ENCODE results near the gene KIRREL3. TPM values are rescaled to one million over a fixed set of nuclear protein-coding genes. Genes with fewer than 3 reads are reported as not detected.

KIRREL3 gene
- total and polyA plus RNA-seq, 2 of the 4 experiments (the other 2 are of a cell fraction): 10.9 to 15.9 TPM

DNA sequence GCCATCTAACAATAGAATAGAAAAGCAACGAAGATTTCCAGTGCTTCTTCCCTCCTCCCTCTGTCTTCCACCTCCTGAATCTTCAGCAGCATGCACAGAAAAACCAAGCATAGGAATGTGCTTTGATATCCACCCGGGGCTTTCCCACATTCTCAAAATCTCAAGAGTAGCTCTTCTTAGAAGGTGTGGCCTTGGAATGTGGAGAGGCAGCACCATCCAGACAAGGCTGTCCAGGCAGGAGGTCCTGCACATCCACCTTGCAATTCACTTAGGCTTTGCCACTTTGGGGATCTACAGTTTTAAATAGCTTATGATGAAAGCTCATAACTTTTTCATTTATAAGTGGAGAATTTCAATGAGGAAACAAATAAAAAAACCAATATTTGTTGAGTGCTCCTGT lies 72.9 kb downstream of the KIRREL3 start:
- WGBS, 2 experiments (ENCODE audit: extremely low coverage in 2 of 2, insufficient read length in 1 of 2): no CpG with 5 or more reads among the region's 2 CpGs
- no peak overlapping the region for H2AK5ac ChIP-seq (ENCODE audit: low read depth, low read length)
- no peak overlapping the region for H2AFZ ChIP-seq (replicated peaks; ENCODE audit: low read length, poor library complexity)
- ATAC-seq (ENCODE audit: low read depth): no peak
- peaks cover 33 to 59% of the 10 kb centered on the region in 2 experiments for H3K79me1 ChIP-seq (ENCODE audit: low read depth in 1 of 2, low read length in 2 of 2)
- H3K56ac ChIP-seq (ENCODE audit: extremely low read depth, insufficient read depth, low read length): no peak overlapping the region
- no peak overlapping the region for H3K23ac ChIP-seq (ENCODE audit: low read depth, low read length)
- H3K27ac ChIP-seq (ENCODE audit: insufficient read depth, low read length): no peak overlapping the region
- H4K20me1 ChIP-seq (ENCODE audit: insufficient read depth, low read length): peaks cover 15% of the 10 kb centered on the region; the same call in 1 of the 2 replicates
- BruUV-seq (replicated peaks): no TSS peak
- intact Hi-C loops (cut with micrococcal nuclease) (loop anchor here (2.0 kb wide), 1 partner anchor 21 kb away; no protein-coding TSS in a partner anchor), in situ Hi-C loops (cut with MboI; ENCODE audit: low sequenced_read_pairs) (no loop called here), dilution Hi-C loops (cut with HindIII; ENCODE audit: low sequenced_read_pairs, unreplicated experiment) (no loop called here)
- H4K5ac ChIP-seq (ENCODE audit: low read depth, low read length): no peak overlapping the region
- H2AK9ac ChIP-seq (replicated peaks; ENCODE audit: low read depth, low read length, poor library complexity): no peak overlapping the region
- no peak overlapping the region for H3K4me2 ChIP-seq (ENCODE audit: low read depth, low read length)
- no peak overlapping the region for H3K9ac ChIP-seq (ENCODE audit: low read depth, low read length)
- TF ChIP-seq RAD21 (IDR thresholded peaks at IDR 0.05; ENCODE audit: low read length) (no peak), CEBPB (IDR thresholded peaks at IDR 0.05; ENCODE audit: low read depth, low read length) (no peak), MXI1 (IDR thresholded peaks at IDR 0.05; ENCODE audit: borderline replicate concordance, low read depth, low read length) (no peak), POLR2A (IDR thresholded peaks at IDR 0.05; ENCODE audit: low read depth, low read length) (no peak), MAZ (IDR thresholded peaks at IDR 0.05; ENCODE audit: borderline replicate concordance, low read depth, low read length) (no peak), NFE2L2 (IDR thresholded peaks at IDR 0.05; ENCODE audit: low read depth, low read length) (no peak), RFX5 (IDR thresholded peaks at IDR 0.05; ENCODE audit: low read depth, low read length) (no peak), BHLHE40 (IDR thresholded peaks at IDR 0.05; ENCODE audit: low read depth, low read length) (no peak)
- TF ChIP-seq, protein P1, sequence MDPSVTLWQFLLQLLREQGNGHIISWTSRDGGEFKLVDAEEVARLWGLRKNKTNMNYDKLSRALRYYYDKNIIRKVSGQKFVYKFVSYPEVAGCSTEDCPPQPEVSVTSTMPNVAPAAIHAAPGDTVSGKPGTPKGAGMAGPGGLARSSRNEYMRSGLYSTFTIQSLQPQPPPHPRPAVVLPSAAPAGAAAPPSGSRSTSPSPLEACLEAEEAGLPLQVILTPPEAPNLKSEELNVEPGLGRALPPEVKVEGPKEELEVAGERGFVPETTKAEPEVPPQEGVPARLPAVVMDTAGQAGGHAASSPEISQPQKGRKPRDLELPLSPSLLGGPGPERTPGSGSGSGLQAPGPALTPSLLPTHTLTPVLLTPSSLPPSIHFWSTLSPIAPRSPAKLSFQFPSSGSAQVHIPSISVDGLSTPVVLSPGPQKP (IDR thresholded peaks at IDR 0.05; ENCODE audit: borderline replicate concordance, low read depth, low read length): no peak
- TF ChIP-seq, protein P2, sequence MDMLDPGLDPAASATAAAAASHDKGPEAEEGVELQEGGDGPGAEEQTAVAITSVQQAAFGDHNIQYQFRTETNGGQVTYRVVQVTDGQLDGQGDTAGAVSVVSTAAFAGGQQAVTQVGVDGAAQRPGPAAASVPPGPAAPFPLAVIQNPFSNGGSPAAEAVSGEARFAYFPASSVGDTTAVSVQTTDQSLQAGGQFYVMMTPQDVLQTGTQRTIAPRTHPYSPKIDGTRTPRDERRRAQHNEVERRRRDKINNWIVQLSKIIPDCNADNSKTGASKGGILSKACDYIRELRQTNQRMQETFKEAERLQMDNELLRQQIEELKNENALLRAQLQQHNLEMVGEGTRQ (IDR thresholded peaks at IDR 0.05; ENCODE audit: low read depth, low read length): no peak
- H2BK120ac ChIP-seq (ENCODE audit: low read depth, low read length): no peak overlapping the region
- H3K14ac ChIP-seq (replicated peaks; ENCODE audit: low read depth, low read length): no peak overlapping the region
- H3K9me3 ChIP-seq (ENCODE audit: control insufficient read depth, insufficient read depth, low read length): no peaks in the 10 kb centered on the region
- no peaks in the 10 kb centered on the region for H3K36me3 ChIP-seq (ENCODE audit: control insufficient read depth, insufficient read depth, low read length)
- no peaks in the 10 kb centered on the region for H3K27me3 ChIP-seq (ENCODE audit: control insufficient read depth, insufficient read depth, low read length)
- peaks cover 33% of the 10 kb centered on the region for H3K9me1 ChIP-seq (ENCODE audit: insufficient read depth, low read length)
- CTCF ChIA-PET: no interaction called here
- no peak overlapping the region for H4K91ac ChIP-seq (ENCODE audit: insufficient read depth, low read depth, low read length)
- no peak overlapping the region for H2BK15ac ChIP-seq (ENCODE audit: low read depth, low read length)
- no peak overlapping the region for H2BK5ac ChIP-seq (ENCODE audit: low read depth, low read length, poor library complexity, severe bottlenecking)
- peak; percentile 20 for DNase-seq
- no peak overlapping the region for H4K8ac ChIP-seq (ENCODE audit: low read depth in 2 of 2, low read length in 2 of 2)
- H2BK20ac ChIP-seq (ENCODE audit: low read depth, low read length): no peak overlapping the region
- H3K4me3 ChIP-seq (ENCODE audit: insufficient read depth, low read depth, low read length): no peak overlapping the region
- no peak overlapping the region for H3K4ac ChIP-seq (ENCODE audit: low read depth, low read length)
- POLR2A ChIA-PET (ENCODE audit: unreplicated experiment): no interaction called here
- H3K18ac ChIP-seq (ENCODE audit: low read depth, low read length): no peak overlapping the region
- H3K4me1 ChIP-seq (ENCODE audit: control insufficient read depth, insufficient read depth, low read length): peaks cover 21% of the 10 kb centered on the region

Data from IMR-90 (cell line).